ENCODE data around the gene ZNF442. TPM values are rescaled to one million over a fixed set of nuclear protein-coding genes. Genes with fewer than 3 reads are reported as not detected.

Gene ZNF442
- polyA plus RNA-seq, 2 of the 4 experiments (the other 2 are of a cell fraction) = not detected

GRCh38 chr19:12330340-12330739 is 35.1 kb downstream of the ZNF442 start:
- 79% methylated on average over 3 of the region's 4 CpGs for WGBS (ENCODE audit: missing lambda C conversion rate)
- Histone ChIP-seq H3K4me3 (no peak overlapping the region), H3K27ac (no peak overlapping the region), H3K9me3 (no peaks in the 10 kb centered on the region; the same call in 2 of the 3 replicates), H3K4me2 (no peak overlapping the region), H3K4me1 (no peaks in the 10 kb centered on the region)
- DNase-seq (ENCODE audit: low read depth in 1 of 2, low spot score in 1 of 2) (no peak), FAIRE-seq (no peak), ATAC-seq (no peak)
- ChIA-PET CTCF (no interaction called here), POLR2A (no interaction called here)
- TF ChIP-seq CTCF (IDR thresholded peaks at IDR 0.05) (no peak), MYC (IDR thresholded peaks at IDR 0.05; ENCODE audit: borderline replicate concordance, low read length) (no peak), CBX2 (IDR thresholded peaks at IDR 0.05; ENCODE audit: borderline replicate concordance, low read depth) (no peak), PHF8 (IDR thresholded peaks at IDR 0.05; ENCODE audit: borderline replicate concordance, low read depth) (no peak), EHMT2 (IDR thresholded peaks at IDR 0.05; ENCODE audit: low read depth) (no peak), FOSL2 (IDR thresholded peaks at IDR 0.05) (no peak), FOSL2 (CRISPR knock-in tag; IDR thresholded peaks at IDR 0.05) (no peak), BHLHE40 (IDR thresholded peaks at IDR 0.05; ENCODE audit: low read depth, low read length) (no peak), HDAC2 (IDR thresholded peaks at IDR 0.05) (no peak), USF2 (IDR thresholded peaks at IDR 0.05) (no peak), HOXA7 (CRISPR knock-in tag; IDR thresholded peaks at IDR 0.05) (no peak), MAZ (IDR thresholded peaks at IDR 0.05; ENCODE audit: borderline replicate concordance, low read depth, low read length) (no peak), JUN (IDR thresholded peaks at IDR 0.05) (no peak)
- TF ChIP-seq, protein P1, sequence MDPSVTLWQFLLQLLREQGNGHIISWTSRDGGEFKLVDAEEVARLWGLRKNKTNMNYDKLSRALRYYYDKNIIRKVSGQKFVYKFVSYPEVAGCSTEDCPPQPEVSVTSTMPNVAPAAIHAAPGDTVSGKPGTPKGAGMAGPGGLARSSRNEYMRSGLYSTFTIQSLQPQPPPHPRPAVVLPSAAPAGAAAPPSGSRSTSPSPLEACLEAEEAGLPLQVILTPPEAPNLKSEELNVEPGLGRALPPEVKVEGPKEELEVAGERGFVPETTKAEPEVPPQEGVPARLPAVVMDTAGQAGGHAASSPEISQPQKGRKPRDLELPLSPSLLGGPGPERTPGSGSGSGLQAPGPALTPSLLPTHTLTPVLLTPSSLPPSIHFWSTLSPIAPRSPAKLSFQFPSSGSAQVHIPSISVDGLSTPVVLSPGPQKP (IDR thresholded peaks at IDR 0.05; ENCODE audit: low read depth, low read length) = no peak

DNA sequence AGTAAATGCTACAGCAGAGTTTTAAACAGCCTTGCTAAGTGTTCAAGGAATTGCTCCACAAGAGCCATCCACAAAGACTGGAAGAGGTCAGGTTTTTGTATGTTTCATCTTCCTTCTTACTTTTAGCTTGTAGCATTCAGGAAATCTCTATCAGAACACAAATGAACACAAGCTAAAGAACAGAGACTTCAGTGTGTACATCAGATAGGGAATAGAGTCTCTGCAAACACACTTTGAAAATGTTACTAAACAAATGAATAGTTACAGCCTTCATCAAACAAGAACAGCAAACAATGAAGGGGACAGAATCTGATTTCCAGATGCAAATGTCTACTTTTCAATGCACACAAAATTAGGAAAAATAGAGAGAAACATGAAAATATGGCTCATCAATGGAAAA is 39.8 kb downstream of the ZNF442 start:
- ATAC-seq (no peak), DNase-seq (ENCODE audit: low read depth in 1 of 2, low spot score in 1 of 2) (no peak), FAIRE-seq (no peak)
- Histone ChIP-seq H3K4me2 (no peak overlapping the region), H3K9me3 (no peaks in the 10 kb centered on the region), H3K4me1 (no peaks in the 10 kb centered on the region), H3K27ac (no peak overlapping the region), H3K4me3 (no peak overlapping the region)
- no peak for TF ChIP-seq HOXA7 (CRISPR knock-in tag; IDR thresholded peaks at IDR 0.05)
- TF ChIP-seq RFX5 (IDR thresholded peaks at IDR 0.05) = no peak
- no peak for TF ChIP-seq TFCP2L1 (CRISPR knock-in tag; IDR thresholded peaks at IDR 0.05)
- TF ChIP-seq RNF2 (IDR thresholded peaks at IDR 0.05; ENCODE audit: borderline replicate concordance, low read depth) = no peak
- no peak for TF ChIP-seq KDM5A (IDR thresholded peaks at IDR 0.05)
- TF ChIP-seq SREBF2 (IDR thresholded peaks at IDR 0.05) = no peak
- TF ChIP-seq HOXB5 (CRISPR knock-in tag; IDR thresholded peaks at IDR 0.05) = no peak
- no peak for TF ChIP-seq HEYL (CRISPR knock-in tag; IDR thresholded peaks at IDR 0.05)
- no peak for TF ChIP-seq ATOH8 (CRISPR knock-in tag; IDR thresholded peaks at IDR 0.05; ENCODE audit: low read depth)
- no peak for TF ChIP-seq MAZ (IDR thresholded peaks at IDR 0.05; ENCODE audit: borderline replicate concordance, low read depth, low read length)
- TF ChIP-seq BCL3 (IDR thresholded peaks at IDR 0.05) = no peak
- no peak for TF ChIP-seq CBX8 (IDR thresholded peaks at IDR 0.05)
- TF ChIP-seq ESRRA (IDR thresholded peaks at IDR 0.05; ENCODE audit: borderline replicate concordance, low read length) = no peak
- no peak for TF ChIP-seq USF2 (IDR thresholded peaks at IDR 0.05)
- POLR2A ChIA-PET = no interaction called here
- CTCF ChIA-PET = no interaction called here

All from A549 (cell line).